Esophagus squamous epithelium (tissue), 4 donors: Measurements from ENCODE around the gene UBE2E1.

Source experiments
- POLR2A ChIP-seq, 4 donors: fragments of 450-650 bp; IDR thresholded peaks; one replicate each; pipeline ENCODE4 v1.6.1; 2017; ENCODE audit warnings: antibody characterized with exemption in 4 of 4, mild to moderate bottlenecking in 4 of 4, moderate library complexity in 3 of 4
- TF ChIP-seq, protein P1 (sequence below), 6 experiments: fragments of 450-650 bp in 4 of 6; fragments of 200-600 bp in 2 of 6; sonication (generic) in 2 of 6; IDR thresholded peaks; one replicate each; pipeline ENCODE4 v1.5.1; 2016 to 2019; ENCODE audit warnings: antibody characterized with exemption in 6 of 6, mild to moderate bottlenecking in 4 of 6, moderate library complexity in 4 of 6

DNA sequence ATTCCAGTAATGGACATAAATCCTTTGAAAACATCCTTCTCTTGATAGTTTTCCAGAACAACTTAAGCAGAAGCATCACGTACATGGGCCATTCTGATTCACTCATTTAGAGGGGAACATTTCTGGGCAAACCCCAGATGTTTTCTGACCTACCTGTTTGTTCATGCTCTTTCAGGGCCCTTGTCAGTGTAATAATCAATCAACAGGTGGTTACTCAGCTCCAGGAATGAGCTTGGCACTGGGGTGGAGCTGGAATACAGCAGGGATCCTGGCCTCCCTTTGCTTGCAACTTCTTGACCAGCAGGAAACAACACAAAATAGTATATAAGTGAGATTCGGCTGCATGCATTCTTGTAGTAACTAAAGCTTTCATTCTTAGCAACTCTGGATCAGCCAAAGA, 9.2 kb upstream of the UBE2E1 start:
- TF ChIP-seq, protein P1, sequence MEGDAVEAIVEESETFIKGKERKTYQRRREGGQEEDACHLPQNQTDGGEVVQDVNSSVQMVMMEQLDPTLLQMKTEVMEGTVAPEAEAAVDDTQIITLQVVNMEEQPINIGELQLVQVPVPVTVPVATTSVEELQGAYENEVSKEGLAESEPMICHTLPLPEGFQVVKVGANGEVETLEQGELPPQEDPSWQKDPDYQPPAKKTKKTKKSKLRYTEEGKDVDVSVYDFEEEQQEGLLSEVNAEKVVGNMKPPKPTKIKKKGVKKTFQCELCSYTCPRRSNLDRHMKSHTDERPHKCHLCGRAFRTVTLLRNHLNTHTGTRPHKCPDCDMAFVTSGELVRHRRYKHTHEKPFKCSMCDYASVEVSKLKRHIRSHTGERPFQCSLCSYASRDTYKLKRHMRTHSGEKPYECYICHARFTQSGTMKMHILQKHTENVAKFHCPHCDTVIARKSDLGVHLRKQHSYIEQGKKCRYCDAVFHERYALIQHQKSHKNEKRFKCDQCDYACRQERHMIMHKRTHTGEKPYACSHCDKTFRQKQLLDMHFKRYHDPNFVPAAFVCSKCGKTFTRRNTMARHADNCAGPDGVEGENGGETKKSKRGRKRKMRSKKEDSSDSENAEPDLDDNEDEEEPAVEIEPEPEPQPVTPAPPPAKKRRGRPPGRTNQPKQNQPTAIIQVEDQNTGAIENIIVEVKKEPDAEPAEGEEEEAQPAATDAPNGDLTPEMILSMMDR (IDR thresholded peaks at IDR 0.05): no peak
- no peak for TF ChIP-seq POLR2A (IDR thresholded peaks at IDR 0.05)
